Measurements from ENCODE around the gene DDAH1. TPM values are rescaled to one million over a fixed set of nuclear protein-coding genes. Genes with fewer than 3 reads are reported as not detected.

DDAH1 gene
- total RNA-seq, 1 experiment from 2014 or later = 65.9 TPM

DNA sequence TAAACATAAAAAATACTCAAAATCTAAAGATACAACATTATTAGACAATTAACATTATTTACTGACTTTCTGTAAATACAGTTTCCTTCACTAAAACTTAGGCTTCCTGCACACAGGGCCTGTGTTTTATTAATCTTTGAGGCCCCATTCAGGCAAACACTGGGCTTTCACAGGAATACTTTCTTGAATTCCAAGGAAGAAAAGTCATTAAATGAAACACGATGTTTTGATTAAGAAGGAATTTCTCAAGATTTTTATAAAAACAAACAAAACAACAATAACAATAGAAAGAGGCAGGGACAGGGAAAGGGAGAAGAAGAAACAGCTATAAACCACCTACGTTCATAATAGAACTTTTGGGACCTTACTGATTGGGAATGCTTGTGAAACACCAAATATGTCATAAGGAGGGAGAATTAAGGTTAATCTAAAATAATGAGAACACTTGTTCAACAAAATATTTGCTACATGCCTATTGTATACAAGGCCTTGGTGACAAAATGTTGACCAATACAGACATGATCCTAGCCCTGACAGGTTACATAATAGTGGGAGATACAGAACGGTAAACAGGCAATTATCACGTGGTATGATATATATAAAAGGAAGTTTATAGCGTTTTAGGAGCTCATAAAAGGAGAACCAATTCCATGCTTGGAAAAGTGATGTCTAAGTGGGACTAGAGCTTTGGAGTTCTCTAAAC, 3.6 kb downstream of the DDAH1 start:
- intact Hi-C loops (cut with micrococcal nuclease) = loop anchor here (5.0 kb wide), 2 partner anchors 54 to 154 kb away; no protein-coding TSS in a partner anchor
- Histone ChIP-seq H4K20me1 (ENCODE audit: low read length) (0 out of 2 replicates have a peak, but pooled peaks cover 19% of the 10 kb centered on the region), H2AFZ (ENCODE audit: low read length) (no peak overlapping the region), H3K9me3 (ENCODE audit: low read length) (no peaks in the 10 kb centered on the region), H3K27ac (ENCODE audit: low read length) (no peak overlapping the region), H3K4me3 (ENCODE audit: low read length) (no peak overlapping the region), H3K4me1 (ENCODE audit: insufficient read depth, low read length) (peaks cover 53% of the 10 kb centered on the region), H3K27me3 (ENCODE audit: low read length) (no peaks in the 10 kb centered on the region), H3K9ac (ENCODE audit: low read length) (no peak overlapping the region), H3K79me2 (ENCODE audit: low read length) (peaks cover 98% of the 10 kb centered on the region), H3K36me3 (ENCODE audit: low read depth, low read length) (no peaks in the 10 kb centered on the region), H3F3A (ENCODE audit: low read length, unreplicated experiment) (no peaks in the 10 kb centered on the region), H3K4me2 (ENCODE audit: low read length) (peak overlapping the region; percentile 83), H3K9me2 (replicated peaks; ENCODE audit: low read length) (no peaks in the 10 kb centered on the region)
- DNase-seq (no peak), ATAC-seq (no peak)
- no peak for TF ChIP-seq EZH2 (IDR thresholded peaks at IDR 0.05; ENCODE audit: low read length, unreplicated experiment)
- TF ChIP-seq, protein P1, sequence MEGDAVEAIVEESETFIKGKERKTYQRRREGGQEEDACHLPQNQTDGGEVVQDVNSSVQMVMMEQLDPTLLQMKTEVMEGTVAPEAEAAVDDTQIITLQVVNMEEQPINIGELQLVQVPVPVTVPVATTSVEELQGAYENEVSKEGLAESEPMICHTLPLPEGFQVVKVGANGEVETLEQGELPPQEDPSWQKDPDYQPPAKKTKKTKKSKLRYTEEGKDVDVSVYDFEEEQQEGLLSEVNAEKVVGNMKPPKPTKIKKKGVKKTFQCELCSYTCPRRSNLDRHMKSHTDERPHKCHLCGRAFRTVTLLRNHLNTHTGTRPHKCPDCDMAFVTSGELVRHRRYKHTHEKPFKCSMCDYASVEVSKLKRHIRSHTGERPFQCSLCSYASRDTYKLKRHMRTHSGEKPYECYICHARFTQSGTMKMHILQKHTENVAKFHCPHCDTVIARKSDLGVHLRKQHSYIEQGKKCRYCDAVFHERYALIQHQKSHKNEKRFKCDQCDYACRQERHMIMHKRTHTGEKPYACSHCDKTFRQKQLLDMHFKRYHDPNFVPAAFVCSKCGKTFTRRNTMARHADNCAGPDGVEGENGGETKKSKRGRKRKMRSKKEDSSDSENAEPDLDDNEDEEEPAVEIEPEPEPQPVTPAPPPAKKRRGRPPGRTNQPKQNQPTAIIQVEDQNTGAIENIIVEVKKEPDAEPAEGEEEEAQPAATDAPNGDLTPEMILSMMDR (conservative IDR thresholded peaks at IDR 0.05; ENCODE audit: low read depth, low read length) = no peak
- TF ChIP-seq EZH2phosphoT487 (IDR thresholded peaks at IDR 0.05; ENCODE audit: borderline replicate concordance, low read length) = no peak
- ChIA-PET CTCF (interaction anchor here (0.9 kb wide), 1 partner anchor 117 kb away, joined by 6 read pairs; no protein-coding TSS in a partner anchor), POLR2A (ENCODE audit: unreplicated experiment) (no interaction called here)
- BruUV-seq (replicated peaks) = no TSS peak

DNA sequence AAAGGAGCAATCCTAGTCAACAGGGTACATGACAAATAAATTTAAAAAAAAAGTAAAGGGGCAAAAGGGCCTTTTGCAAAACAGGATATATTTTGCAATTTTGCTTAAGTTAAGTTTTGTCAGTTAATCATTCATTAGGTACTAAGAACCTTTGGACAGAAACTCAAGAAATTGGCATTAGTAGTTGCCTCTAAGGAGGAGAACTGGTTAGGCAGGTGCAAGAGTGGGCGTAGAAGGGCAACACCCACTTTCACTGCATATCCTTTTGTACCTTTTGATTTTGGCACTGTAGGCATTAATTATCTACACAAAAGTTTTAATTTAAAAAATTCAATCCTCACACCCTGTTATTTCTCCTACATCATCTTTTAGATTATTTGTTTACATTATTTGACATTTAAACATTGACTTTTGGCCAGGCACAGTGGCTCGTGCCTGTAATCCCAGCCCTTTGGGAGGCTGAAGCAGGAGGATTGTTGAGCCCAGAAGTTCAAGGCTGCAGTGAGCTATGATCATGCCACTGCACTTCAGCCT, 4.3 kb downstream of the DDAH1 start:
- Histone ChIP-seq H3K79me2 (ENCODE audit: low read length) (peaks cover 98% of the 10 kb centered on the region), H3K9ac (ENCODE audit: low read length) (no peak overlapping the region), H3K27me3 (ENCODE audit: low read length) (no peaks in the 10 kb centered on the region), H2AFZ (ENCODE audit: low read length) (no peak overlapping the region), H3F3A (ENCODE audit: low read length, unreplicated experiment) (no peaks in the 10 kb centered on the region), H3K4me2 (ENCODE audit: low read length) (peak overlapping the region; percentile 83), H3K27ac (ENCODE audit: low read length) (no peak overlapping the region), H3K4me3 (ENCODE audit: low read length) (no peak overlapping the region; the same call in 1 of the 2 replicates), H3K36me3 (ENCODE audit: low read depth, low read length) (no peaks in the 10 kb centered on the region), H3K9me3 (ENCODE audit: low read length) (no peaks in the 10 kb centered on the region), H3K9me2 (replicated peaks; ENCODE audit: low read length) (no peaks in the 10 kb centered on the region), H3K4me1 (ENCODE audit: insufficient read depth, low read length) (peaks cover 48% of the 10 kb centered on the region), H4K20me1 (ENCODE audit: low read length) (0 out of 2 replicates have a peak, but pooled peaks cover 19% of the 10 kb centered on the region)
- no TSS peak for BruUV-seq (replicated peaks)
- ChIA-PET POLR2A (ENCODE audit: unreplicated experiment) (no interaction called here), CTCF (no interaction called here)
- DNase-seq (peak; percentile 74), ATAC-seq (no peak)
- TF ChIP-seq EZH2phosphoT487 (IDR thresholded peaks at IDR 0.05; ENCODE audit: borderline replicate concordance, low read length) (no peak), EZH2 (IDR thresholded peaks at IDR 0.05; ENCODE audit: low read length, unreplicated experiment) (no peak)
- TF ChIP-seq, protein P1 (conservative IDR thresholded peaks at IDR 0.05; ENCODE audit: low read depth, low read length) = no peak
- intact Hi-C loops (cut with micrococcal nuclease) = loop anchor here (5.0 kb wide), 2 partner anchors 53 to 153 kb away; no protein-coding TSS in a partner anchor

GRCh38 chr1:85459290-85459689, 5.7 kb downstream of the DDAH1 start:
- Histone ChIP-seq H3K4me1 (ENCODE audit: insufficient read depth, low read length) (peaks cover 46% of the 10 kb centered on the region), H3K9me2 (replicated peaks; ENCODE audit: low read length) (no peaks in the 10 kb centered on the region), H4K20me1 (ENCODE audit: low read length) (0 out of 2 replicates have a peak, but pooled peaks cover 19% of the 10 kb centered on the region), H3K27me3 (ENCODE audit: low read length) (no peaks in the 10 kb centered on the region), H3F3A (ENCODE audit: low read length, unreplicated experiment) (no peaks in the 10 kb centered on the region), H3K36me3 (ENCODE audit: low read depth, low read length) (no peaks in the 10 kb centered on the region), H3K9ac (ENCODE audit: low read length) (no peak overlapping the region), H3K79me2 (ENCODE audit: low read length) (peaks cover 100% of the 10 kb centered on the region), H3K4me3 (ENCODE audit: low read length) (no peak overlapping the region), H2AFZ (ENCODE audit: low read length) (no peak overlapping the region), H3K27ac (ENCODE audit: low read length) (no peak overlapping the region), H3K4me2 (ENCODE audit: low read length) (no peak overlapping the region), H3K9me3 (ENCODE audit: low read length) (no peaks in the 10 kb centered on the region)
- ChIA-PET POLR2A (ENCODE audit: unreplicated experiment) (no interaction called here), CTCF (interaction anchor here (0.7 kb wide), 2 partner anchors 125 to 151 kb away, joined by 3 to 4 read pairs; no protein-coding TSS in a partner anchor)
- ATAC-seq = no peak
- intact Hi-C loops (cut with micrococcal nuclease) = no loop called here
- no TSS peak for BruUV-seq (replicated peaks)
- TF ChIP-seq, protein P1 (conservative IDR thresholded peaks at IDR 0.05; ENCODE audit: low read depth, low read length) = no peak
- TF ChIP-seq EZH2phosphoT487 (IDR thresholded peaks at IDR 0.05; ENCODE audit: borderline replicate concordance, low read length) (no peak), EZH2 (IDR thresholded peaks at IDR 0.05; ENCODE audit: low read length, unreplicated experiment) (no peak)
- DNase-seq = no peak

Data from PC-3 (cell line).